ENCODE results near the gene FXYD6.

DNA sequence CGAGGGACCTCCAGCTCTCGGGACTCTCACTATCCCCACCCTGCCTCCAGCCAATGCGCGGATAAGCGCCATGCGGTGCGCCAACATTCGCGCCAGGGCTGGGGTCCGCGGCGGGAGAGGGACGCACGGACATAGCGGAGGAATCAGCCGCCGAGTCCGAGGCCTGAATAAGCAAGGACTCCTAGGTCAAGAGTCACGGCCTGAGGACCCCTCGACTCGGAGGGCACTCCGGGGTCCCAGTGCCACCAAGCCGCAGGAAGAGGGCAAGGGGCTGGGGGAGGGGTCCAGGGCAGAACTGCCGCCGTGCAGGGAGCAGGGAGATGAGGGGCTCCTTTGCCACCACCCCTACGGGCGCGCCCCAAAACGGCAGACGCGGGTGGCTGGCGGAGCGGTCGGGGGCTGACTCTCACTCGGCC lies 80.0 kb downstream of the FXYD6 start:
- TF ChIP-seq, protein P1, sequence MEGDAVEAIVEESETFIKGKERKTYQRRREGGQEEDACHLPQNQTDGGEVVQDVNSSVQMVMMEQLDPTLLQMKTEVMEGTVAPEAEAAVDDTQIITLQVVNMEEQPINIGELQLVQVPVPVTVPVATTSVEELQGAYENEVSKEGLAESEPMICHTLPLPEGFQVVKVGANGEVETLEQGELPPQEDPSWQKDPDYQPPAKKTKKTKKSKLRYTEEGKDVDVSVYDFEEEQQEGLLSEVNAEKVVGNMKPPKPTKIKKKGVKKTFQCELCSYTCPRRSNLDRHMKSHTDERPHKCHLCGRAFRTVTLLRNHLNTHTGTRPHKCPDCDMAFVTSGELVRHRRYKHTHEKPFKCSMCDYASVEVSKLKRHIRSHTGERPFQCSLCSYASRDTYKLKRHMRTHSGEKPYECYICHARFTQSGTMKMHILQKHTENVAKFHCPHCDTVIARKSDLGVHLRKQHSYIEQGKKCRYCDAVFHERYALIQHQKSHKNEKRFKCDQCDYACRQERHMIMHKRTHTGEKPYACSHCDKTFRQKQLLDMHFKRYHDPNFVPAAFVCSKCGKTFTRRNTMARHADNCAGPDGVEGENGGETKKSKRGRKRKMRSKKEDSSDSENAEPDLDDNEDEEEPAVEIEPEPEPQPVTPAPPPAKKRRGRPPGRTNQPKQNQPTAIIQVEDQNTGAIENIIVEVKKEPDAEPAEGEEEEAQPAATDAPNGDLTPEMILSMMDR (IDR thresholded peaks at IDR 0.05; ENCODE audit: low read depth, low read length) = no peak
- TF ChIP-seq EZH2phosphoT487 (IDR thresholded peaks at IDR 0.05; ENCODE audit: low read depth) = no peak

Measured in OCI-LY3 (cell line).